ENCODE results near the gene FAM219B. TPM values are rescaled to one million over a fixed set of nuclear protein-coding genes. Genes with fewer than 3 reads are reported as not detected.

Gene FAM219B
- total RNA-seq, 1 experiment from 2014 or later = 38.9 TPM

Other genes starting within 250 kb of the FAM219B start
- 7.4 and 10.6 TPM in 2 replicates for gene EDC3, start 210.8 kb downstream of the FAM219B start, total RNA-seq (2014; rRNA removed; shearing (Covaris generic))
- 1.3 and 1.4 TPM in 2 replicates for gene CYP1A1, start 181.3 kb downstream of the FAM219B start, total RNA-seq (2014; rRNA removed; shearing (Covaris generic))
- not detected in 2 replicates for gene CYP1A2, start 158.0 kb downstream of the FAM219B start, total RNA-seq (2014; rRNA removed; shearing (Covaris generic))
- gene CSK, start 124.8 kb downstream of the FAM219B start, total RNA-seq (2014; rRNA removed; shearing (Covaris generic)) = 21.4 and 24.6 TPM in 2 replicates
- not detected in 2 replicates for gene LMAN1L, start 94.0 kb downstream of the FAM219B start, total RNA-seq (2014; rRNA removed; shearing (Covaris generic))
- gene CPLX3, start 80.2 kb downstream of the FAM219B start, total RNA-seq (2014; rRNA removed; shearing (Covaris generic)) = not detected in 2 replicates
- 14.3 and 15.1 TPM in 2 replicates for gene ULK3, start 63.7 kb downstream of the FAM219B start, total RNA-seq (2014; rRNA removed; shearing (Covaris generic))
- 27.8 and 31.4 TPM in 2 replicates for gene SCAMP2, start 33.5 kb downstream of the FAM219B start, total RNA-seq (2014; rRNA removed; shearing (Covaris generic))
- gene MPI, start 16.8 kb downstream of the FAM219B start, total RNA-seq (2014; rRNA removed; shearing (Covaris generic)) = 142 and 162 TPM in 2 replicates
- 133 and 184 TPM in 2 replicates for gene COX5A, start 31.2 kb upstream of the FAM219B start, total RNA-seq (2014; rRNA removed; shearing (Covaris generic))
- gene RPP25, start 49.9 kb upstream of the FAM219B start, total RNA-seq (2014; rRNA removed; shearing (Covaris generic)) = 9.7 and 14.9 TPM in 2 replicates
- 4.0 and 4.4 TPM in 2 replicates for gene SCAMP5, start 88.7 kb upstream of the FAM219B start, total RNA-seq (2014; rRNA removed; shearing (Covaris generic))
- 17.9 and 32.4 TPM in 2 replicates for gene PPCDC, start 116.7 kb upstream of the FAM219B start, total RNA-seq (2014; rRNA removed; shearing (Covaris generic))